Effector memory CD4-positive, alpha-beta T cell (primary cell): ENCODE results near the gene ZSWIM5.
"Not testable (repeated sequence)": the region's sequence is repeated elsewhere in the genome, so short reads cannot be mapped to it uniquely, and the experiment has no call there.

Experiments
- DNase-seq, 3 donors: peaks; one replicate each; pipeline ENCODE4 v3.0.0-alpha.2; 2020
- H3K27ac ChIP-seq: 2 replicates; pipeline ENCODE4 v1.7.0; 2013; ENCODE audit warnings: mild to moderate bottlenecking, low read length, moderate library complexity; ENCODE audit not compliant: insufficient read depth, poor library complexity, severe bottlenecking
- H3K27me3 ChIP-seq: replicated peaks from 2 replicates; pipeline ENCODE4 v1.7.0; 2013; ENCODE audit warnings: mild to moderate bottlenecking, low read length; ENCODE audit not compliant: insufficient read depth, control insufficient read depth, poor library complexity, severe bottlenecking
- H3K36me3 ChIP-seq: 2 replicates; pipeline ENCODE4 v1.7.0; 2013; ENCODE audit warnings: mild to moderate bottlenecking, low read length, moderate library complexity; ENCODE audit not compliant: control insufficient read depth, insufficient read depth
- H3K4me1 ChIP-seq: 2 replicates; pipeline ENCODE4 v1.7.0; 2013; ENCODE audit warnings: low read length, mild to moderate bottlenecking; ENCODE audit not compliant: control insufficient read depth, insufficient read depth, poor library complexity, severe bottlenecking
- H3K4me3 ChIP-seq: 2 replicates; pipeline ENCODE4 v1.7.0; 2013; ENCODE audit warnings: low read length, low read depth, mild to moderate bottlenecking; ENCODE audit not compliant: insufficient read depth, poor library complexity, severe bottlenecking
- H3K9me3 ChIP-seq: 2 replicates; pipeline ENCODE4 v1.7.0; 2013; ENCODE audit warnings: mild to moderate bottlenecking, low read length, moderate library complexity; ENCODE audit not compliant: control insufficient read depth

ZSWIM5 gene

DNA sequence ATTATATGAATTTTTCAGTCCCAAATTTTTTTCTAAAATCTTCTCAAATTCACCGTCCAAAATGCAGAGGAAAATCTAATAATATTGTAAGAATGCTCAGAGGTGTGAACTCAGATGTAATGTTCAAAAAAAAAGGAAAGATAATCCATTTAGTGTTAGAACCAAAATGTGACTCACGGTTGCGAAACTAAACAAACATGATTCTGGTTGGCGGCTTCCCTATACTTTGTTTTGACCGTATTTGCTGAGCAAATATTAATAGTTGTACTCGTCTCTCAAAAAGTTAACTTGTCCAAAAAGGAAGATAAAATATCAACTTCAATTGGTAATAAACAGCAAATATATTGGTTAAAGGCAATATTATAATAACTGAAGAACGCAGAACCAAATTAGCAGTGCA is 34.4 kb downstream of the ZSWIM5 start:
- no peaks in the 10 kb centered on the region for H3K27me3 ChIP-seq
- no peaks in the 10 kb centered on the region for H3K9me3 ChIP-seq
- no peak overlapping the region for H3K27ac ChIP-seq
- no peak for DNase-seq
- no peaks in the 10 kb centered on the region for H3K36me3 ChIP-seq
- no peak overlapping the region for H3K4me3 ChIP-seq
- no peaks in the 10 kb centered on the region for H3K4me1 ChIP-seq

DNA sequence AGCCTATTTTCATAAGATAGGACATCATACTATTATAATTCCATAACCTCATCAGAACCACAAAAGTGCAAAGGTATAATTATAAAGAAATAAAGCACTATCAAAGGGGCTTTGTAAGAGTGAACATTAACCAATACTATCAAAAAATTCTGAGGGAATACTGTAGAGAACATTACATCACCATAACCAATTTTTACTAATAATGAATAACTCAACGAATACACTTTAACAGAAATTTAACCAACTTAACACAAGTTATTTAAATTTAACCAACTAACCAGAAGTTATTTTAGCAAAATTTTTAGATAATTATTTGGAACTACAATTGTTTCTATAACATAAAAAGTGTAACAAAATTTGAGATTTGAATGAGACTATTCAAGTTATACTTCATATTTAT is 34.8 kb downstream of the ZSWIM5 start:
- no peaks in the 10 kb centered on the region for H3K36me3 ChIP-seq
- H3K4me1 ChIP-seq = no peaks in the 10 kb centered on the region
- no peak overlapping the region for H3K4me3 ChIP-seq
- H3K27ac ChIP-seq = no peak overlapping the region
- no peak for DNase-seq
- H3K9me3 ChIP-seq = no peaks in the 10 kb centered on the region
- no peaks in the 10 kb centered on the region for H3K27me3 ChIP-seq

DNA sequence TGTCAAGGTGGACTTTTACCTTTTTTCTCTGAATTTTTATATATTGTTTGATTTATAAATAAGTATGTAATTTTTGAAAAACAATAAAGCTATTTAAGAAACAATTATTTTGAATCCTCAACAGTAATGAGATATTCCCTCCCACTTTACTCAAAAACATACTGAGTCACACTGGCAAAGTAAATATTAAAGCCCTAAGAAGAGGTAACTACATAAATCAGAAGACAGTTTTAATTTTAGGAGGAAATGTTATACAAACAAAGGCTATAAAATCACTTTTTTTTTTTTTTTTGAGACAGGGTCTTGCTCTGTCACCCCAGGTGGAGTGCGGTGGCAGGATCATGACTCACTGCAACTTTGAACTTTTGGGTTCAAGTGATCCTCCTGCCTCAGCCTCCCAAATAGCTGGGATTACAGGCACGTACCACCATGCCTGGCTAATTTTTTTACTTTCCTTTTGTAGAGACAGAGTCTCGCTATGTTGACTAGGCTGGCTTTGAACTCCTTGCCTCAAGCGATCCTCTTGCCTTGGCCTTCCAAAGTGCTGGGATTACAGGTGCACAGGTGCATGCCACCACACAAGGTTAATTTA is 36.2 kb downstream of the ZSWIM5 start:
- Histone ChIP-seq H3K36me3 (no peaks in the 10 kb centered on the region), H3K27ac (no peak overlapping the region), H3K27me3 (no peaks in the 10 kb centered on the region), H3K9me3 (no peaks in the 10 kb centered on the region), H3K4me1 (no peaks in the 10 kb centered on the region), H3K4me3 (no peak overlapping the region)
- DNase-seq = no peak

DNA sequence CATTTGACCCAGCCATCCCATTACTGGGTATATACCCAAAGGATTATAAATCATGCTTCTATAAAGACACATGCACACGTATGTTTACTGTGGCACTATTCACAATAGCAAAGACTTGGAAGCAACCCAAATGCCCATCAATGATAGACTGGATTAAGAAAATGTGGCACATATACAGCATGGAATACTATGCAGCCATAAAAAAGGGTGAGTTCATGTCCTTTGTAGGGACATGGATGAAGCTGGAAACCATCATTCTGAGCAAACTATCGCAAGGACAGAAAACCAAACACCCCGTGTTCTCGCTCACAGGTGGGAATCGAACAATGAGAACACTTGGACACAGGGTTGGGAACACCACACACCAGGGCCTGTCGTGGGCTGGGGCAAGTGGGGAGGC is 38.5 kb downstream of the ZSWIM5 start:
- H3K4me1 ChIP-seq = not testable (repeated sequence)

DNA sequence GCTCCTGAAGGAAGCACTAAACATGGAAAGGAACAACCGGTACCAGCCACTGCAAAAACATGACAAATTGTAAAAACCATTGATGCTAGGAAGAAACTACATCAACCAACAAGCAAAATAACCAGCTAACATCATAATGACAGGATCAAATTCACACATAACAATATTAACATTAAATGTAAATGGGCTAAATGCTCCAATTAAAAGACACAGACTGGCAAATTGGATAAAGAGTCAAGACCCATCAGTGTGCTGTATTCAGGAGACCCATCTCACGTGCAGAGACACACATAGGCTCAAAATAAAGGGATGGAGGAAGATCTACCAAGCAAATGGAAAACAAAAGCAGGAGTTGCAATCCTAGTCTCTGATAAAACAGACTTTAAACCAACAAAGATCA is 42.1 kb downstream of the ZSWIM5 start:
- H3K27ac ChIP-seq, H3K4me1 ChIP-seq, H3K9me3 ChIP-seq, H3K27me3 ChIP-seq, H3K4me3 ChIP-seq, DNase-seq, H3K36me3 ChIP-seq: not testable (repeated sequence)

More for the DNA sequence above, 38.5 kb downstream of the ZSWIM5 start:
- DNase-seq, H3K4me3 ChIP-seq, H3K9me3 ChIP-seq, H3K27me3 ChIP-seq, H3K27ac ChIP-seq, H3K36me3 ChIP-seq: not testable (repeated sequence)

DNA sequence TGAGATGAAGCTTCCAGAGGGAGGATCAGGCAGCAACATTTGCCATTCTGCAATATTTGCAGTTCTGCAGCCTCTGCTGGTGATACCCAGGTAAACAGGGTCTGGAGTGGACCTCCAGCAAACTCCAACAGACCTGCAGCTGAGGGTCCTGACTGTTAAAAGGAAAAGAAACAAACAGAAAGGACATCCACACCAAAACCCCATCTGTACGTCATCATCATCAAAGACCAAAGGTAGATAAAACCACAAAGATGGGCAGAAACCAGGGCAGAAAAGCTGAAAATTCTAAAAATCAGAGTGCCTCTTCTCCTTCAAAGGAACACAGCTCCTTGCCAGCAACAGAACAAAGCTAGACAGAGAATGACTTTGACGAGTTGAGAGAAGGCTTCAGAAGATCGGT is 43.3 kb downstream of the ZSWIM5 start:
- not testable (repeated sequence) for H3K36me3 ChIP-seq, H3K27me3 ChIP-seq, DNase-seq, H3K4me1 ChIP-seq, H3K9me3 ChIP-seq, H3K27ac ChIP-seq, H3K4me3 ChIP-seq

DNA sequence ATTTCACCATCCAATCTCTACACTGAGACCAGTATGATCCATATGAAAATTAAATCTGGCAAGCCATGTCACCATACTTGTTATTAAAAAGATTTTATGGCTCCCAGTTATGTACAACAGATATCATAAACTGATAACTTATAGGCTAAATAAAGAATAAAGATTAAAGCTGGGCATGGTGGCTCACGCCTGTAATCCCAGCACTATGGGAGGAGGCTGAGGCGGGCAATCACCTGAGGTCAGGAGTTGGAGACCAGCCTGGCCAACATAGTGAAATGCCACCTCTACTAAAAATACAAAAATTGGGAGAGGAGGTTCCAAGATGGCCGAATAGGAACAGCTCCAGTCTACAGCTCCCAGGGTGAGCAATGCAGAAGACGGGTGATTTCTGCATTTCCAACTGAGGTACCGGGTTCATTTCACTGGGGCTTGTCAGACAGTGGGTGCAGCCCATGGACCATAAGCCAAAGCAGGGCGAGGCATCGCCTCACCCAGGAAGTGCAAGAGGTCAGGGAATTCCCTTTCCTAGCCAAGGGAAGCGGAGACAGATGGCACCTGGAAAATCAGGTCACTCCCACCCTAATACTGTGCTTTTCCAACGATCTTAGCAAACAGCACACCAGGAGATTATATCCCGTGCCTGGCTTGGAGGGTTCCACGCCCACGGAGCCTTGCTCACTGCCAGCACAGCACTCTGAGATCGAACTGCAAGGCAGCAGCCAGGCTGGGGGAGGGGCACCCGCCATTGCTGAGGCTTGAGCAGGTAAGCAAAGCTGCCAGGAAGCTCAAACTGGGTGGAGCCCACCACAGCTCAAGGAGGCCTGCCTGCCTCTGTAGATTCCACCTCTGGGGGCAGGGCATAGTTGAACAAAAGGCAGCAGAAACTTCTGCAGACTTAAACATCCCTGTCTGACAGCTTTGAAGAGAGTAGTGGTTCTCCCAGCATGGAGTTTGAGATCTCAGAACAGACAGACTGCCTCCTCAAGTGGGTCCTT is 44.1 kb downstream of the ZSWIM5 start:
- not testable (repeated sequence) for H3K4me1 ChIP-seq, H3K36me3 ChIP-seq, H3K4me3 ChIP-seq, H3K9me3 ChIP-seq, H3K27me3 ChIP-seq, DNase-seq, H3K27ac ChIP-seq

DNA sequence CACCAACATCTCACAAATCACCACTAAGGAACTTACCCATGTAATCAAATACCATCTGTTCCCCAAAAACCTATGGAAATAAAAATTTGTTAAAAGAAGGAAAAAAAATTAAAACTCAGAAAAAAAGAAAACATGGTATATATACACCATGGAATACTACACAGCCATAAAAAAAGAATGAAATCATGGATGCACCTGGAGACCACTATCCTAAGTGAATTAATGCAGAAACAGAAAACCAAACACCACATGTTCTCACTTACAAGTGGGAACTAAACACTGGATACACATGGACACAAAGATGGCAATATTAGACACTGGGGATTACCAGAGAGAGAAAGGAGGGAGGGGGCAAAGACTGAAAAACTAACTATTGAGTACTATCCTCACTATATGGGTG is 50.4 kb downstream of the ZSWIM5 start:
- DNase-seq = no peak
- no peaks in the 10 kb centered on the region for H3K27me3 ChIP-seq
- no peak overlapping the region for H3K27ac ChIP-seq
- no peaks in the 10 kb centered on the region for H3K4me1 ChIP-seq
- no peaks in the 10 kb centered on the region for H3K36me3 ChIP-seq
- no peaks in the 10 kb centered on the region for H3K9me3 ChIP-seq
- no peak overlapping the region for H3K4me3 ChIP-seq

DNA sequence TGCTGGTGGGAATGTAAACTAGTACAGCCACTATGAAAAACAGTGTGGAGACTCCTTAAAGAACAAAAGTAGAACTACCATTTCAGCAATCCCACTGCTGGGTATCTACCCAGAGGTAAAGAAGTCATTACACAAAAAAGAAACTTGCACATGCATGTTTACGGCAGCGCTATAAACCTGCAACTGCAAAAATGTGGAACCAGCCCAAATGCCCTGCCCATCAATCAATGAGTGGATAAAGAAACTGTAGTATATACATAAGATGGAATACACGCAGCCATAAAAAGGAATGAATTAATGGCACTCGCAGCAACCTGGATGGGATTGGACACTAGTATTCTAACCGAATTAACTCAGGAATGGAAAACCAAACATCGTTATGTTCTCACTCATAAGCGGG is 51.0 kb downstream of the ZSWIM5 start:
- H3K9me3 ChIP-seq = no peaks in the 10 kb centered on the region
- no peaks in the 10 kb centered on the region for H3K4me1 ChIP-seq
- DNase-seq = no peak
- no peak overlapping the region for H3K27ac ChIP-seq
- H3K27me3 ChIP-seq = no peaks in the 10 kb centered on the region
- no peaks in the 10 kb centered on the region for H3K36me3 ChIP-seq
- H3K4me3 ChIP-seq = no peak overlapping the region

DNA sequence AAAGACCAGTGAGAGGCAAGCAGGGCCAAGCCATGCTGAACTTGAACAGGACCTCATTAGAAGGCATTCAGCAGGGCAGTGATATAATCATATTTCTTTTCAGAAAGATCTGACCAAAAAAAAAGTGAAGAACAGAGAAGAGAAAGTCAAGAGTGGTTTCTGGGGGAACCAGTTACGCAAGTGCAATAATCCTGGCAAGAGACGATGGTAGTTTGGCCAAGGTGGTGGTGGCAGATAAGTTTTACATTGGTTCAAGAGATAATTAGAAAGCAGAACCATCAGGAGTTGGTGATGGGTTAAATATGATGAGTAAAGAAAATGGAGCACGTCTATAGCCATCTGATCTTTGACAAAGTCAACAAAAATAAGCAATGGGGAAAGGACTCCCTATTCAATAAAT is 54.3 kb downstream of the ZSWIM5 start:
- H3K27me3 ChIP-seq = no peaks in the 10 kb centered on the region
- no peak for DNase-seq
- H3K4me1 ChIP-seq = no peaks in the 10 kb centered on the region
- H3K9me3 ChIP-seq = no peaks in the 10 kb centered on the region
- H3K4me3 ChIP-seq = no peak overlapping the region
- no peak overlapping the region for H3K27ac ChIP-seq
- no peaks in the 10 kb centered on the region for H3K36me3 ChIP-seq
